NB4 (cell line): ENCODE data around the gene GRIK4.

Experiments
- DNase-seq: peaks from one replicate; pipeline ENCODE4 v3.0.0; 2010; ENCODE audit warnings: low read depth
- H3K4me3 ChIP-seq: one replicate; pipeline ENCODE4 v1.5.1; 2011; ENCODE audit warnings: mild to moderate bottlenecking, low read depth, low read length, moderate library complexity
- CTCF ChIP-seq: IDR thresholded peaks from one replicate; pipeline ENCODE4 v1.5.1; 2012; ENCODE audit warnings: low read depth, low read length
- MAX ChIP-seq: IDR thresholded peaks from 2 replicates; pipeline ENCODE4 v1.6.1; 2011; ENCODE audit warnings: low read depth, low read length
- MYC ChIP-seq: IDR thresholded peaks from 2 replicates; pipeline ENCODE4 v1.6.1; 2011; ENCODE audit warnings: low read depth, low read length
- POLR2A ChIP-seq: IDR thresholded peaks from 2 replicates; pipeline ENCODE4 v1.6.1; 2011; ENCODE audit warnings: mild to moderate bottlenecking; ENCODE audit not compliant: insufficient read length; ENCODE audit errors: extremely low read depth

GRIK4 gene

GRCh38 chr11:120925944-120926343 lies 414.4 kb downstream of the GRIK4 start:
- TF ChIP-seq CTCF, result no peak
- H3K4me3 ChIP-seq, result no peak overlapping the region
- no peak for DNase-seq

GRCh38 chr11:120928627-120929026 lies 417.1 kb downstream of the GRIK4 start:
- DNase-seq, result no peak
- TF ChIP-seq MAX (no peak), CTCF (no peak), MYC (no peak), POLR2A (no peak)
- no peak overlapping the region for H3K4me3 ChIP-seq

GRCh38 chr11:120929090-120929489 lies 417.5 kb downstream of the GRIK4 start:
- TF ChIP-seq MYC (no peak), POLR2A (no peak), MAX (no peak), CTCF (no peak)
- DNase-seq, result no peak

GRCh38 chr11:120929664-120930154 lies 418.2 kb downstream of the GRIK4 start:
- no peak overlapping the region for H3K4me3 ChIP-seq
- DNase-seq, result peak; percentile 76
- peak; percentile 78 for TF ChIP-seq CTCF
- TF ChIP-seq MAX, result no peak
- TF ChIP-seq POLR2A, result no peak
- TF ChIP-seq MYC, result no peak

More at GRCh38 chr11:120929090-120929489, 417.5 kb downstream of the GRIK4 start:
- H3K4me3 ChIP-seq, result no peak overlapping the region

- DNase-seq, result peak; percentile 21
- TF ChIP-seq POLR2A, result no peak
- TF ChIP-seq MYC, result no peak
- no peak for TF ChIP-seq CTCF
- no peak for TF ChIP-seq MAX
- no peak overlapping the region for H3K4me3 ChIP-seq
Observed at GRCh38 chr11:120931057-120931779, 419.7 kb downstream of the GRIK4 start.
